Measurements from ENCODE around the gene SYNPO2.

SYNPO2 gene

GRCh38 chr4:118981839-118982381 is 93.3 kb downstream of the SYNPO2 start:
- TF ChIP-seq CTCF (IDR thresholded peaks at IDR 0.05; ENCODE audit: low read depth, low read length): peak; percentile 45

GRCh38 chr4:118983293-118983692 is 94.6 kb downstream of the SYNPO2 start:
- no peak overlapping the region for H3K4me3 ChIP-seq (ENCODE audit: low read depth, low read length)
- no peak for TF ChIP-seq CTCF (IDR thresholded peaks at IDR 0.05; ENCODE audit: low read depth, low read length)

More at GRCh38 chr4:118981839-118982381, 93.3 kb downstream of the SYNPO2 start:
- H3K4me3 ChIP-seq (ENCODE audit: low read depth, low read length): no peak overlapping the region

GRCh38 chr4:118983831-118984230 is 95.2 kb downstream of the SYNPO2 start:
- H3K4me3 ChIP-seq (ENCODE audit: low read depth, low read length): no peak overlapping the region
- TF ChIP-seq CTCF (IDR thresholded peaks at IDR 0.05; ENCODE audit: low read depth, low read length): no peak

GRCh38 chr4:118985170-118986000 is 96.7 kb downstream of the SYNPO2 start:
- TF ChIP-seq CTCF (IDR thresholded peaks at IDR 0.05; ENCODE audit: low read depth, low read length): no peak
- H3K4me3 ChIP-seq (ENCODE audit: low read depth, low read length): no peak overlapping the region

- no peak overlapping the region for H3K4me3 ChIP-seq (ENCODE audit: low read depth, low read length)
- TF ChIP-seq CTCF (IDR thresholded peaks at IDR 0.05; ENCODE audit: low read depth, low read length): no peak
Measured at GRCh38 chr4:118987959-118988634, 99.4 kb downstream of the SYNPO2 start.

- no peak for TF ChIP-seq CTCF (IDR thresholded peaks at IDR 0.05; ENCODE audit: low read depth, low read length)
- H3K4me3 ChIP-seq (ENCODE audit: low read depth, low read length): no peak overlapping the region
Measured at GRCh38 chr4:118988635-118988972, 100.0 kb downstream of the SYNPO2 start.
